H1 (cell line): ENCODE measurements around the gene CFB.

Experiments used
- CEBPB ChIP-seq: IDR thresholded peaks from 2 replicates; pipeline ENCODE4 v1.6.1; 2012; ENCODE audit warnings: low read depth, low read length
- CHD2 ChIP-seq: IDR thresholded peaks from 2 replicates; pipeline ENCODE4 v1.6.1; 2012; ENCODE audit warnings: low read length, improper control_type of control experiment
- EZH2 ChIP-seq: fragments of 200-600 bp; sonication (generic); IDR thresholded peaks from 2 replicates; pipeline ENCODE4 v1.7.1; 2012; ENCODE audit warnings: low read depth, mild to moderate bottlenecking, moderate library complexity, low read length, inconsistent platforms; ENCODE audit not compliant: severe bottlenecking
- JUN ChIP-seq: IDR thresholded peaks from 2 replicates; pipeline ENCODE4 v1.6.1; 2011; ENCODE audit warnings: low read depth, mild to moderate bottlenecking, improper control_type of control experiment, low read length
- JUND ChIP-seq: IDR thresholded peaks from 2 replicates; pipeline ENCODE4 v1.6.1; 2011; ENCODE audit warnings: mild to moderate bottlenecking, improper control_type of control experiment, low read length
- NRF1 ChIP-seq: IDR thresholded peaks from 2 replicates; pipeline ENCODE4 v1.6.1; 2011; ENCODE audit warnings: mild to moderate bottlenecking, low read depth, low read length, improper control_type of control experiment
- POLR2A ChIP-seq, 2 experiments: IDR thresholded peaks; 1 replicate in 1 of 2; 2 replicates in 1 of 2; pipeline ENCODE4 v1.6.1; 2011; ENCODE audit warnings: low read depth in 2 of 2, low read length in 2 of 2, mild to moderate bottlenecking in 2 of 2; ENCODE audit errors: control extremely low read depth in 1 of 2
- TEAD4 ChIP-seq: IDR thresholded peaks from 2 replicates; pipeline ENCODE4 v1.6.1; 2012; ENCODE audit warnings: low read depth, low read length, inconsistent platforms, mixed read lengths
- YY1 ChIP-seq: IDR thresholded peaks from 2 replicates; pipeline ENCODE4 v1.6.1; 2011; ENCODE audit warnings: low read depth, mild to moderate bottlenecking, low read length
- TF ChIP-seq, protein P1 (sequence below): IDR thresholded peaks from 2 replicates; pipeline ENCODE4 v1.6.1; 2011; ENCODE audit warnings: low read length, improper control_type of control experiment
- TF ChIP-seq, protein P2 (sequence below), 3 experiments: IDR thresholded peaks; 1 replicate in 2 of 3; 2 replicates in 1 of 3; pipeline versions ENCODE4 v1.5.1 to v1.6.1; 2011; ENCODE audit warnings: low read length in 3 of 3, mild to moderate bottlenecking in 3 of 3, inconsistent platforms in 2 of 3, low read depth in 1 of 3, moderate library complexity in 1 of 3; ENCODE audit not compliant: insufficient read depth in 1 of 3; ENCODE audit errors: control extremely low read depth in 1 of 3

DNA sequence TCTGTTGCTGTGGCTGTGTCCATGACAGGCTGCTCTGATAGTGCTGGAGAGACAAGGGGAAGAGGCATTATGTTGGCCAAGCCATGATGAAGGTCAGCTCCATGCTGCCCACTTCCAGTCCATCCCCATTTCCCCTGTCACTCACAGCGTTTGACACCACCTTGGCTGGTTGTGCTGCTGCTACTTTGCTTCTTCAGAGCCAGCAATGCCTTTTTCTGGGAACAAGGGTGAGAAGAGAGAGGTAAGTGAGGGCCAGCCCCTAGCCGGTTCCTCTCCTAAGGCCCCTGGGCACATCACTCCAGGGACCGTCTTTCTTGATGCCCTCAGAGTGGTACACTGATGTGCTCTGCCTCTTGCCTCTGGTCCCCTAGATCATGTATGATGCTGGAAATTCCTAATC is 10.9 kb downstream of the CFB start:
- no peak for TF ChIP-seq JUND
- TF ChIP-seq, protein P1, sequence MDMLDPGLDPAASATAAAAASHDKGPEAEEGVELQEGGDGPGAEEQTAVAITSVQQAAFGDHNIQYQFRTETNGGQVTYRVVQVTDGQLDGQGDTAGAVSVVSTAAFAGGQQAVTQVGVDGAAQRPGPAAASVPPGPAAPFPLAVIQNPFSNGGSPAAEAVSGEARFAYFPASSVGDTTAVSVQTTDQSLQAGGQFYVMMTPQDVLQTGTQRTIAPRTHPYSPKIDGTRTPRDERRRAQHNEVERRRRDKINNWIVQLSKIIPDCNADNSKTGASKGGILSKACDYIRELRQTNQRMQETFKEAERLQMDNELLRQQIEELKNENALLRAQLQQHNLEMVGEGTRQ, result no peak
- TF ChIP-seq EZH2, result no peak
- no peak for TF ChIP-seq TEAD4
- TF ChIP-seq, protein P2, sequence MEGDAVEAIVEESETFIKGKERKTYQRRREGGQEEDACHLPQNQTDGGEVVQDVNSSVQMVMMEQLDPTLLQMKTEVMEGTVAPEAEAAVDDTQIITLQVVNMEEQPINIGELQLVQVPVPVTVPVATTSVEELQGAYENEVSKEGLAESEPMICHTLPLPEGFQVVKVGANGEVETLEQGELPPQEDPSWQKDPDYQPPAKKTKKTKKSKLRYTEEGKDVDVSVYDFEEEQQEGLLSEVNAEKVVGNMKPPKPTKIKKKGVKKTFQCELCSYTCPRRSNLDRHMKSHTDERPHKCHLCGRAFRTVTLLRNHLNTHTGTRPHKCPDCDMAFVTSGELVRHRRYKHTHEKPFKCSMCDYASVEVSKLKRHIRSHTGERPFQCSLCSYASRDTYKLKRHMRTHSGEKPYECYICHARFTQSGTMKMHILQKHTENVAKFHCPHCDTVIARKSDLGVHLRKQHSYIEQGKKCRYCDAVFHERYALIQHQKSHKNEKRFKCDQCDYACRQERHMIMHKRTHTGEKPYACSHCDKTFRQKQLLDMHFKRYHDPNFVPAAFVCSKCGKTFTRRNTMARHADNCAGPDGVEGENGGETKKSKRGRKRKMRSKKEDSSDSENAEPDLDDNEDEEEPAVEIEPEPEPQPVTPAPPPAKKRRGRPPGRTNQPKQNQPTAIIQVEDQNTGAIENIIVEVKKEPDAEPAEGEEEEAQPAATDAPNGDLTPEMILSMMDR (IDR thresholded peaks at IDR 0.05; ENCODE audit: control extremely low read depth in 1 of 3, insufficient read depth in 1 of 3, low read depth in 1 of 3, low read length in 3 of 3), result no peak
- TF ChIP-seq NRF1, result no peak
- TF ChIP-seq CEBPB, result no peak
- TF ChIP-seq CHD2, result no peak
- TF ChIP-seq YY1, result no peak
- TF ChIP-seq POLR2A (IDR thresholded peaks at IDR 0.05; ENCODE audit: control extremely low read depth in 1 of 2, low read depth in 2 of 2, low read length in 2 of 2), result no peak
- no peak for TF ChIP-seq JUN
